ENCODE results near the gene NLRP10.

- TF ChIP-seq CTCF (conservative IDR thresholded peaks at IDR 0.05) (no peak), ZFX (IDR thresholded peaks at IDR 0.05) (no peak)
These were observed 10.1 kb downstream of the NLRP10 start for GRCh38 chr11:7955191-7955590.
